ENCODE measurements around the gene TAX1BP1. TPM values are rescaled to one million over a fixed set of nuclear protein-coding genes. Genes with fewer than 3 reads are reported as not detected.

Gene TAX1BP1
- total RNA-seq, 1 donor from 2014 or later: 133 TPM

DNA sequence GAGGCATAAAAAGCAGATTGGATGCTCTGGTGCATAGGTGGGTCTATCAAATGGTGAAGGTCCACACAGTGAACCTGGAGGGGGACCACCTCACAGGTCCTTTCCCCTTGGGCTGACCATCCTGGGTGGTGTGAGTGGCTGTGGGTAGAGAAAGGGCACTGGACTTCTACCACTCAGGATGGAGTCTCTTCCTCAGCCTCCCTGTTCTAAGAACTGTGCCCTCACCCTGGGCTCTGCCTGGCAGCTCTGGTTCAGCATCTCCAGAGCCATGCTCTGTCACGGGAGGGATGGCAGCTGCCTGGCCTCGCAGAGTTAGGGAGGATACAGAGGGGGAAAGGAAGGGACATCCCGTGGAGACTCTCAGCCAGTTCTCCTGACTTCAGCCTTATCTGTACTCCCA lies 121.8 kb downstream of the TAX1BP1 start:
- H3K36me3 Mint-ChIP-seq (ENCODE audit: low read depth, unreplicated experiment): peaks cover 18% of the 10 kb centered on the region
- TF ChIP-seq, protein P1, sequence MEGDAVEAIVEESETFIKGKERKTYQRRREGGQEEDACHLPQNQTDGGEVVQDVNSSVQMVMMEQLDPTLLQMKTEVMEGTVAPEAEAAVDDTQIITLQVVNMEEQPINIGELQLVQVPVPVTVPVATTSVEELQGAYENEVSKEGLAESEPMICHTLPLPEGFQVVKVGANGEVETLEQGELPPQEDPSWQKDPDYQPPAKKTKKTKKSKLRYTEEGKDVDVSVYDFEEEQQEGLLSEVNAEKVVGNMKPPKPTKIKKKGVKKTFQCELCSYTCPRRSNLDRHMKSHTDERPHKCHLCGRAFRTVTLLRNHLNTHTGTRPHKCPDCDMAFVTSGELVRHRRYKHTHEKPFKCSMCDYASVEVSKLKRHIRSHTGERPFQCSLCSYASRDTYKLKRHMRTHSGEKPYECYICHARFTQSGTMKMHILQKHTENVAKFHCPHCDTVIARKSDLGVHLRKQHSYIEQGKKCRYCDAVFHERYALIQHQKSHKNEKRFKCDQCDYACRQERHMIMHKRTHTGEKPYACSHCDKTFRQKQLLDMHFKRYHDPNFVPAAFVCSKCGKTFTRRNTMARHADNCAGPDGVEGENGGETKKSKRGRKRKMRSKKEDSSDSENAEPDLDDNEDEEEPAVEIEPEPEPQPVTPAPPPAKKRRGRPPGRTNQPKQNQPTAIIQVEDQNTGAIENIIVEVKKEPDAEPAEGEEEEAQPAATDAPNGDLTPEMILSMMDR (IDR thresholded peaks at IDR 0.05; ENCODE audit: insufficient read depth, low read depth, low read length): no peak
- TF ChIP-seq EZH2 (IDR thresholded peaks at IDR 0.05; ENCODE audit: insufficient read depth, low read length): no peak
- Histone ChIP-seq H4K20me1 (ENCODE audit: insufficient read depth, low read length) (peaks cover 15% of the 10 kb centered on the region), H3K9me3 (ENCODE audit: insufficient read depth, low read depth, low read length) (no peaks in the 10 kb centered on the region), H3K79me2 (ENCODE audit: insufficient read depth, low read length) (no peaks in the 10 kb centered on the region), H3K27me3 (ENCODE audit: insufficient read depth, low read length) (no peaks in the 10 kb centered on the region), H3K27ac (ENCODE audit: low read depth, low read length) (no peak overlapping the region), H3K4me1 (ENCODE audit: insufficient read depth, low read length) (peaks cover 8% of the 10 kb centered on the region), H2AFZ (ENCODE audit: low read depth, low read length) (no peak overlapping the region), H3K4me3 (ENCODE audit: insufficient read depth, low read depth, low read length) (no peak overlapping the region), H3K9ac (ENCODE audit: low read length) (no peak overlapping the region), H3K4me2 (ENCODE audit: low read length) (no peak overlapping the region), H3K36me3 (ENCODE audit: insufficient read depth, low read length) (no peaks in the 10 kb centered on the region)
- peaks cover 4% of the 10 kb centered on the region for H3K4me1 Mint-ChIP-seq (ENCODE audit: low read depth, unreplicated experiment)
- H3K27ac Mint-ChIP-seq (ENCODE audit: unreplicated experiment): no peak overlapping the region
- H3K9me3 Mint-ChIP-seq (ENCODE audit: unreplicated experiment): peaks cover 5% of the 10 kb centered on the region
- H3K4me3 Mint-ChIP-seq (ENCODE audit: unreplicated experiment): no peak overlapping the region
- H3K27me3 Mint-ChIP-seq (ENCODE audit: low read depth, unreplicated experiment): no peaks in the 10 kb centered on the region
- FAIRE-seq (no peak), DNase-seq (ENCODE audit: low read depth) (no peak)

DNA sequence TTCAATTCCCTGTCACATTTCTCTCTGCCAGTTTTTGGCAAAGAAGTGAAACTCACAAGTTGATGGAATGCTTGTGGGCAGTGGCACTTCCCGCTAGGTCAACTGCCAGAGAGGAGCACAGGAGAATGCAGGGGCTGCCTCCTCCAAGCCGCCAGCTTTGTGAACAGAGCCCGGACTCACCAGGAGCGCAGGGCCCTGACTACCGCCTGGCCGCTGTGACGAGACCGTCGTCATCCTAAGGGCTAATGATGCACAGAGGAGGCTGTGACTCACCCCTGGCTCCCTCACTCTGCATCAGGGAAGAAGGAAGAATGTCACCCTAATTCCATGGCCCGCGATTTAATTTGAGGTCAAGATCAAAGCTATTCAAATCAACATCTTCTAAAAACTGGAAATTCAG lies 123.9 kb downstream of the TAX1BP1 start:
- Histone ChIP-seq H3K4me3 (ENCODE audit: insufficient read depth, low read depth, low read length) (no peak overlapping the region), H3K27ac (ENCODE audit: low read depth, low read length) (peak overlapping the region; percentile 15), H3K79me2 (ENCODE audit: insufficient read depth, low read length) (no peaks in the 10 kb centered on the region), H2AFZ (ENCODE audit: low read depth, low read length) (peak overlapping the region; percentile 27), H3K36me3 (ENCODE audit: insufficient read depth, low read length) (no peaks in the 10 kb centered on the region), H3K9ac (ENCODE audit: low read length) (peak overlapping the region; percentile 15), H3K4me1 (ENCODE audit: insufficient read depth, low read length) (peaks cover 8% of the 10 kb centered on the region), H4K20me1 (ENCODE audit: insufficient read depth, low read length) (peaks cover 15% of the 10 kb centered on the region), H3K4me2 (ENCODE audit: low read length) (no peak overlapping the region), H3K9me3 (ENCODE audit: insufficient read depth, low read depth, low read length) (no peaks in the 10 kb centered on the region), H3K27me3 (ENCODE audit: insufficient read depth, low read length) (no peaks in the 10 kb centered on the region)
- Mint-ChIP-seq H3K27ac (ENCODE audit: unreplicated experiment) (no peak overlapping the region), H3K9me3 (ENCODE audit: unreplicated experiment) (peaks cover 6% of the 10 kb centered on the region), H3K36me3 (ENCODE audit: low read depth, unreplicated experiment) (peaks cover 28% of the 10 kb centered on the region), H3K27me3 (ENCODE audit: low read depth, unreplicated experiment) (no peaks in the 10 kb centered on the region), H3K4me1 (ENCODE audit: low read depth, unreplicated experiment) (peaks cover 10% of the 10 kb centered on the region), H3K4me3 (ENCODE audit: unreplicated experiment) (no peak overlapping the region)
- no peak for FAIRE-seq
- TF ChIP-seq, protein P1 (IDR thresholded peaks at IDR 0.05; ENCODE audit: insufficient read depth, low read depth, low read length): no peak
- TF ChIP-seq EZH2 (IDR thresholded peaks at IDR 0.05; ENCODE audit: insufficient read depth, low read length): no peak
- peak; percentile 90 for DNase-seq (ENCODE audit: low read depth)

DNA sequence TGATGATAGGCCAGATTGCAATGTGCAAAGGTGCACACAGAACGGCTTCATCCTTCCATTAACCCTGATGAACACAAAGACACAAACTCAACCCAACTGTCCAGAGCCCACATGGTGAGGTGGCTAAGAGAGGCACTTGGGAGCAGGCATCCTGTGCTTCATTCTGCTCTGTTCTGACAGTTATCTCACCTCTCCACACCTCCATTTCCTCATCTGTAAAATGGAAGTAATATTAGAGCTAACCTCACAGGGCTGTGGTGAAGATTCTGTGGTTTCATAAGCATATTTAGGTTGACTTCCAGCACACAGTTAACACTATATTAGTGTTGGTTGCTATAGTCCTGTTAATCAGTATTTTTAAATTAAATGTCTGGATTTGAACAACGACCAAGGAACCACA lies 126.3 kb downstream of the TAX1BP1 start:
- Histone ChIP-seq H3K9ac (ENCODE audit: low read length) (no peak overlapping the region), H2AFZ (ENCODE audit: low read depth, low read length) (no peak overlapping the region), H3K27me3 (ENCODE audit: insufficient read depth, low read length) (no peaks in the 10 kb centered on the region), H3K79me2 (ENCODE audit: insufficient read depth, low read length) (no peaks in the 10 kb centered on the region), H3K4me2 (ENCODE audit: low read length) (no peak overlapping the region), H4K20me1 (ENCODE audit: insufficient read depth, low read length) (peaks cover 15% of the 10 kb centered on the region), H3K4me3 (ENCODE audit: insufficient read depth, low read depth, low read length) (no peak overlapping the region), H3K36me3 (ENCODE audit: insufficient read depth, low read length) (no peaks in the 10 kb centered on the region), H3K9me3 (ENCODE audit: insufficient read depth, low read depth, low read length) (no peaks in the 10 kb centered on the region), H3K4me1 (ENCODE audit: insufficient read depth, low read length) (peaks cover 8% of the 10 kb centered on the region), H3K27ac (ENCODE audit: low read depth, low read length) (no peak overlapping the region)
- DNase-seq (ENCODE audit: low read depth) (no peak), FAIRE-seq (no peak)
- H3K4me3 Mint-ChIP-seq (ENCODE audit: unreplicated experiment): no peak overlapping the region
- TF ChIP-seq, protein P1 (IDR thresholded peaks at IDR 0.05; ENCODE audit: insufficient read depth, low read depth, low read length): no peak
- no peak for TF ChIP-seq EZH2 (IDR thresholded peaks at IDR 0.05; ENCODE audit: insufficient read depth, low read length)
- peaks cover 5% of the 10 kb centered on the region for H3K9me3 Mint-ChIP-seq (ENCODE audit: unreplicated experiment)
- peaks cover 25% of the 10 kb centered on the region for H3K36me3 Mint-ChIP-seq (ENCODE audit: low read depth, unreplicated experiment)
- H3K27ac Mint-ChIP-seq (ENCODE audit: unreplicated experiment): no peak overlapping the region
- H3K4me1 Mint-ChIP-seq (ENCODE audit: low read depth, unreplicated experiment): peaks cover 10% of the 10 kb centered on the region
- no peaks in the 10 kb centered on the region for H3K27me3 Mint-ChIP-seq (ENCODE audit: low read depth, unreplicated experiment)
